A549 treated with Hydrocortisone at 1 μM for 4 hours (cell line): ENCODE data around the gene CMTM8. TPM values are rescaled to one million over a fixed set of nuclear protein-coding genes. Genes with fewer than 3 reads are reported as not detected.

Source experiments
- total RNA-seq: library from RNA; stranded (reverse); fragments of 200-300 nt; extraction: Qiagen RNA extraction; gene quantifications from 5 replicates; pipeline ENCODE4 v1.2.3, GENCODE V29; 2022

CMTM8 gene, protein sequence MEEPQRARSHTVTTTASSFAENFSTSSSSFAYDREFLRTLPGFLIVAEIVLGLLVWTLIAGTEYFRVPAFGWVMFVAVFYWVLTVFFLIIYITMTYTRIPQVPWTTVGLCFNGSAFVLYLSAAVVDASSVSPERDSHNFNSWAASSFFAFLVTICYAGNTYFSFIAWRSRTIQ
- 9.8 to 13.3 TPM (median 12.0 TPM) in 5 replicates for total RNA-seq

GRCh38 chr3:32238453-32239306 lies at the start of gene CMTM8:
TSS of gene CMTM8 (plus strand) at chr3:32238680. CDS start at chr3:32238973, 293 bp downstream.

GRCh38 chr3:32391643-32392535 lies 153.4 kb downstream of the CMTM8 start, which contains the start of gene CMTM7:
TSS of gene CMTM7 (plus strand) at chr3:32391853. CDS start at chr3:32391907, 54 bp downstream.

Other genes starting within 250 kb of the CMTM8 start
- gene GPD1L, start 132.1 kb upstream of the CMTM8 start, total RNA-seq = 15.5 to 22.2 TPM (median 18.5 TPM) in 5 replicates
- 22.0 to 38.3 TPM (median 35.2 TPM) in 5 replicates for gene CMTM7, start 153.2 kb downstream of the CMTM8 start, total RNA-seq